K562 (cell line): ENCODE measurements around the gene SLC12A3. TPM values are rescaled to one million over a fixed set of nuclear protein-coding genes. Genes with fewer than 3 reads are reported as not detected.
A peak's percentile ranks its signal among the peaks of the same experiment; 100 is the strongest.

Source experiments
- POLR2A ChIP-seq: fragments of 450-650 bp; conservative IDR thresholded peaks from 2 replicates; pipeline ENCODE4 v1.6.1; 2016
- RFX5 ChIP-seq: IDR thresholded peaks from 2 replicates; pipeline ENCODE4 v1.6.1; 2011; ENCODE audit warnings: low read depth, mild to moderate bottlenecking, improper control_type of control experiment, low read length
- polyA plus RNA-seq, 8 experiments: library from polyadenylated mRNA; depleted of rRNA in 4 of 8; stranded (reverse) in 5 of 8; unstranded in 3 of 8; fragments of >200 nt; fragmentation: Nextera tagmentation in 2 of 8; fragmentation: Illumina TruSeq in 1 of 8; extraction: Ambion mirVana in 2 of 8; extraction: Trizol in 1 of 8; gene quantifications; 2 replicates each; pipeline versions ENCODE4 v1.2.1 to v1.2.3, GENCODE V29; 2011 to 2014; ENCODE audit warnings: inconsistent platforms in 1 of 8, missing spikeins in 1 of 8
- total RNA-seq, 7 experiments: library from RNA; depleted of rRNA in 6 of 7; stranded (reverse); fragments of >200 nt in 6 of 7; fragmentation: Illumina TruSeq in 2 of 7; extraction: Trizol in 2 of 7; gene quantifications; 2 replicates each; pipeline versions ENCODE4 v1.2.1 to v1.2.3, GENCODE V29; 2011 to 2021; ENCODE audit warnings: low replicate concordance in 1 of 7
- TF ChIP-seq, protein P1 (sequence below): fragments of 250-450 bp; sonication (Bioruptor Pico); IDR thresholded peaks from 2 replicates; pipeline ENCODE4 v1.4.0; 2020
- TF ChIP-seq, protein P2 (sequence below): fragments of 450-650 bp; IDR thresholded peaks from 2 replicates; pipeline ENCODE4 v1.7.1; 2018; ENCODE audit warnings: mild to moderate bottlenecking, low read depth; ENCODE audit not compliant: partially characterized antibody

The SLC12A3 gene
- total and polyA plus RNA-seq, 9 of the 15 experiments (the other 6 are each of a cell fraction or from before 2014, with no cell fraction given) = not detected

DNA sequence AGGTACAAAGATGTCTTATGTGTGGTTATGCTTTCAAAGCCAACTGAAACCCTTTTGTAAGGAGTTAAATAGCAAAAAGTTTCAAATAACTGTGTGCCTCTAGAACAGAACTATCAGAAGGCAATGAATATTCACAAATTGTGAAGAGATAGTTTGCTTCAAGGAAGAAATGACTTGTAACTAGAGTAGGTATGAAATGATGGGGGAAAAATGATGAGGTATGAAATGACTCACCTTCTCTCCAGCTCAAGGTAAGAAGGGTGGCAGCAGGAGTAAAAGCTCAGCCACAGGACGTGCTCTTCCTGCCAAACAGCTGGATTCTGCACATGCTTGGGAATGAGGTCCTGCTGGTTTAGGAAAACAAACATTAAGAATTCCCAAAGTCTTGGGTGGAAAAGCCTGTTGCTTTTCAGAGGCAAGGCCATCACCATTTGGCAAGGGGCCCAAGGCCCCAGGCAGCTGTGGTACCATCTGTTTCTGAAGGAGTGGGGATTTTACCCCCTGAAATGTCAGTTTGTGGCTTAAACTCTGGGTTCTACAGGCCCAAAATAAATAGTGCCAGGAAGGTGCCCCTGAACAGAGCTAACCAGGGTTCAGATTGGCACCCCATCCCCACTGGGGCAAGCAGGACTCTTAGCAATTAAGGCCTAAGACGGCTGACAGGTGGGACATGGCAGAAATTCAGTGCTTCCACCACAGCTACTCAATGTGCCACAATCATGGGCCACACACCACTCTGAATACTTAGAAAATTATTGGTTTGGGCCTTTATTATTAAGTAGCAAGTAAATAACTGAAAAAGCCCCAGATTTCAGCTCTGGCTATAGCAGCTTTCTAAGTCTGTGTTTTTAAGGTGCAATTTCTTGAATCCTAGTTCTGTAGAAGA lies 80.2 kb downstream of the SLC12A3 start (continued):
- TF ChIP-seq, protein P1, sequence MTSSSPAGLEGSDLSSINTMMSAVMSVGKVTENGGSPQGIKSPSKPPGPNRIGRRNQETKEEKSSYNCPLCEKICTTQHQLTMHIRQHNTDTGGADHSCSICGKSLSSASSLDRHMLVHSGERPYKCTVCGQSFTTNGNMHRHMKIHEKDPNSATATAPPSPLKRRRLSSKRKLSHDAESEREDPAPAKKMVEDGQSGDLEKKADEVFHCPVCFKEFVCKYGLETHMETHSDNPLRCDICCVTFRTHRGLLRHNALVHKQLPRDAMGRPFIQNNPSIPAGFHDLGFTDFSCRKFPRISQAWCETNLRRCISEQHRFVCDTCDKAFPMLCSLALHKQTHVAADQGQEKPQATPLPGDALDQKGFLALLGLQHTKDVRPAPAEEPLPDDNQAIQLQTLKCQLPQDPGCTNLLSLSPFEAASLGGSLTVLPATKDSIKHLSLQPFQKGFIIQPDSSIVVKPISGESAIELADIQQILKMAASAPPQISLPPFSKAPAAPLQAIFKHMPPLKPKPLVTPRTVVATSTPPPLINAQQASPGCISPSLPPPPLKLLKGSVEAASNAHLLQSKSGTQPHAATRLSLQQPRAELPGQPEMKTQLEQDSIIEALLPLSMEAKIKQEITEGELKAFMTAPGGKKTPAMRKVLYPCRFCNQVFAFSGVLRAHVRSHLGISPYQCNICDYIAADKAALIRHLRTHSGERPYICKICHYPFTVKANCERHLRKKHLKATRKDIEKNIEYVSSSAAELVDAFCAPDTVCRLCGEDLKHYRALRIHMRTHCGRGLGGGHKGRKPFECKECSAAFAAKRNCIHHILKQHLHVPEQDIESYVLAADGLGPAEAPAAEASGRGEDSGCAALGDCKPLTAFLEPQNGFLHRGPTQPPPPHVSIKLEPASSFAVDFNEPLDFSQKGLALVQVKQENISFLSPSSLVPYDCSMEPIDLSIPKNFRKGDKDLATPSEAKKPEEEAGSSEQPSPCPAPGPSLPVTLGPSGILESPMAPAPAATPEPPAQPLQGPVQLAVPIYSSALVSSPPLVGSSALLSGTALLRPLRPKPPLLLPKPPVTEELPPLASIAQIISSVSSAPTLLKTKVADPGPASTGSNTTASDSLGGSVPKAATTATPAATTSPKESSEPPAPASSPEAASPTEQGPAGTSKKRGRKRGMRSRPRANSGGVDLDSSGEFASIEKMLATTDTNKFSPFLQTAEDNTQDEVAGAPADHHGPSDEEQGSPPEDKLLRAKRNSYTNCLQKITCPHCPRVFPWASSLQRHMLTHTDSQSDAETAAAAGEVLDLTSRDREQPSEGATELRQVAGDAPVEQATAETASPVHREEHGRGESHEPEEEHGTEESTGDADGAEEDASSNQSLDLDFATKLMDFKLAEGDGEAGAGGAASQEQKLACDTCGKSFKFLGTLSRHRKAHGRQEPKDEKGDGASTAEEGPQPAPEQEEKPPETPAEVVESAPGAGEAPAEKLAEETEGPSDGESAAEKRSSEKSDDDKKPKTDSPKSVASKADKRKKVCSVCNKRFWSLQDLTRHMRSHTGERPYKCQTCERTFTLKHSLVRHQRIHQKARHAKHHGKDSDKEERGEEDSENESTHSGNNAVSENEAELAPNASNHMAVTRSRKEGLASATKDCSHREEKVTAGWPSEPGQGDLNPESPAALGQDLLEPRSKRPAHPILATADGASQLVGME (CRISPR knock-in tag) = no peak
- TF ChIP-seq, protein P2, sequence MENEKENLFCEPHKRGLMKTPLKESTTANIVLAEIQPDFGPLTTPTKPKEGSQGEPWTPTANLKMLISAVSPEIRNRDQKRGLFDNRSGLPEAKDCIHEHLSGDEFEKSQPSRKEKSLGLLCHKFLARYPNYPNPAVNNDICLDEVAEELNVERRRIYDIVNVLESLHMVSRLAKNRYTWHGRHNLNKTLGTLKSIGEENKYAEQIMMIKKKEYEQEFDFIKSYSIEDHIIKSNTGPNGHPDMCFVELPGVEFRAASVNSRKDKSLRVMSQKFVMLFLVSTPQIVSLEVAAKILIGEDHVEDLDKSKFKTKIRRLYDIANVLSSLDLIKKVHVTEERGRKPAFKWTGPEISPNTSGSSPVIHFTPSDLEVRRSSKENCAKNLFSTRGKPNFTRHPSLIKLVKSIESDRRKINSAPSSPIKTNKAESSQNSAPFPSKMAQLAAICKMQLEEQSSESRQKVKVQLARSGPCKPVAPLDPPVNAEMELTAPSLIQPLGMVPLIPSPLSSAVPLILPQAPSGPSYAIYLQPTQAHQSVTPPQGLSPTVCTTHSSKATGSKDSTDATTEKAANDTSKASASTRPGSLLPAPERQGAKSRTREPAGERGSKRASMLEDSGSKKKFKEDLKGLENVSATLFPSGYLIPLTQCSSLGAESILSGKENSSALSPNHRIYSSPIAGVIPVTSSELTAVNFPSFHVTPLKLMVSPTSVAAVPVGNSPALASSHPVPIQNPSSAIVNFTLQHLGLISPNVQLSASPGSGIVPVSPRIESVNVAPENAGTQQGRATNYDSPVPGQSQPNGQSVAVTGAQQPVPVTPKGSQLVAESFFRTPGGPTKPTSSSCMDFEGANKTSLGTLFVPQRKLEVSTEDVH = peak; percentile 36
- TF ChIP-seq RFX5 (no peak), POLR2A (0 out of 2 replicates have a peak, but pooled peaks have one; percentile 30)
